Gastroesophageal sphincter (tissue), 4 donors: Measurements from ENCODE around the gene HESX1. TPM values are rescaled to one million over a fixed set of nuclear protein-coding genes. Genes with fewer than 3 reads are reported as not detected.

Experiments used
- ATAC-seq: fragments of 150-250 bp; one replicate; pipeline ENCODE4 v1.9.1; 2016; ENCODE audit warnings: mild to moderate bottlenecking, moderate library complexity
- H3K27ac ChIP-seq, 4 donors: fragments of 200-600 bp; sonication (generic) in 3 of 4; 1 replicate in 3 of 4; 2 replicates in 1 of 4; pipeline ENCODE4 v1.5.1; 2016 to 2019
- H3K27me3 ChIP-seq: fragments of 200-600 bp; sonication (generic); one replicate; pipeline ENCODE4 v1.5.1; 2019
- H3K36me3 ChIP-seq, 2 donors: fragments of 200-600 bp; sonication (generic); one replicate each; pipeline ENCODE4 v1.5.1; 2019; ENCODE audit warnings: control low read depth in 1 of 2
- H3K4me1 ChIP-seq, 3 donors: fragments of 200-600 bp; sonication (generic); 1 replicate in 2 of 3; 2 replicates in 1 of 3; pipeline ENCODE4 v1.5.1; 2016 to 2019; ENCODE audit warnings: control low read depth in 2 of 3
- H3K4me3 ChIP-seq, 2 donors: fragments of 200-600 bp; sonication (generic); one replicate each; pipeline ENCODE4 v1.5.1; 2019; ENCODE audit warnings: mild to moderate bottlenecking in 1 of 2, moderate library complexity in 1 of 2
- H3K9me3 ChIP-seq, 3 donors: fragments of 200-600 bp; sonication (generic); one replicate each; pipeline ENCODE4 v1.5.1; 2017 to 2019; ENCODE audit warnings: control low read depth in 2 of 3
- EP300 ChIP-seq: sonication (generic); formaldehyde crosslinking; IDR thresholded peaks from one replicate; pipeline ENCODE4 v1.6.1; 2017; ENCODE audit warnings: antibody characterized with exemption, mild to moderate bottlenecking
- POLR2A ChIP-seq, 2 donors: fragments of 450-650 bp; IDR thresholded peaks; one replicate each; pipeline ENCODE4 v1.6.1; 2017; ENCODE audit warnings: antibody characterized with exemption in 2 of 2, mild to moderate bottlenecking in 2 of 2, moderate library complexity in 1 of 2
- POLR2AphosphoS5 ChIP-seq: sonication (generic); formaldehyde crosslinking; IDR thresholded peaks from one replicate; pipeline ENCODE4 v1.6.1; 2017; ENCODE audit warnings: antibody characterized with exemption
- WGBS, 2 donors: methylation state at CpG; one replicate each; pipeline ENCODE4 v1.1.5; 2018; ENCODE audit warnings: low coverage in 1 of 2; 5-methylcytosine and 5-hydroxymethylcytosine counted together
- total RNA-seq, 4 donors: library from RNA; depleted of rRNA; stranded (reverse); fragments of >200 nt; gene quantifications; one replicate each; pipeline ENCODE4 v1.1.0, GENCODE V29; 2016
- TF ChIP-seq, protein P1 (sequence below), 4 experiments: fragments of 200-600 bp in 2 of 4; fragments of 450-650 bp in 2 of 4; sonication (generic) in 1 of 4; IDR thresholded peaks; one replicate each; pipeline ENCODE4 v1.5.1; 2017 to 2019; ENCODE audit warnings: antibody characterized with exemption in 4 of 4, mild to moderate bottlenecking in 2 of 4, moderate library complexity in 2 of 4

HESX1 gene
- total RNA-seq, 4 donors from 2014 or later: not detected

GRCh38 chr3:57164657-57165573 lies 34.9 kb downstream of the HESX1 start, which contains the start of gene IL17RD:
IL17RD (minus strand) TSS chr3:57165353; CDS start chr3:57165286, 67 bp downstream.
- H3K27me3 ChIP-seq: peaks cover 13% of the 10 kb centered on the region
- no peaks in the 10 kb centered on the region for H3K36me3 ChIP-seq
- no peak for TF ChIP-seq EP300
- peak in 1 of 2 donors; percentile 28 for TF ChIP-seq POLR2A (IDR thresholded peaks at IDR 0.05)
- TF ChIP-seq POLR2AphosphoS5: peak; percentile 12
- no peaks in the 10 kb centered on the region for H3K9me3 ChIP-seq
- H3K4me3 ChIP-seq: peak within 1 kb of the TSS; percentile 52 to 85
- peak within 1 kb of the TSS in 3 of 4 donors; percentile 58 to 82 (median 71) for H3K27ac ChIP-seq
- 0% methylated on average over 1 of the region's 98 CpGs; no CpG with 5 or more reads in 1 of the 2 donors for WGBS, 2 donors
- peaks cover 0 to 63% (median 19%) of the 10 kb centered on the region in 3 donors for H3K4me1 ChIP-seq
- ATAC-seq: peak; percentile 84

GRCh38 chr3:57164217-57164656 lies 35.5 kb downstream of the HESX1 start:
- Histone ChIP-seq H3K27me3 (peaks cover 6% of the 10 kb centered on the region), H3K4me1 (peaks cover 0 to 66% (median 26%) of the 10 kb centered on the region in 3 donors), H3K36me3 (no peaks in the 10 kb centered on the region), H3K27ac (peak overlapping the region in 3 of 4 donors; percentile 58 to 82 (median 71)), H3K4me3 (peak overlapping the region; percentile 52 to 85), H3K9me3 (no peaks in the 10 kb centered on the region)
- ATAC-seq: peak; percentile 14
- no CpG with 5 or more reads among the region's 30 CpGs for WGBS, 2 donors
- TF ChIP-seq POLR2AphosphoS5 (no peak), POLR2A (IDR thresholded peaks at IDR 0.05) (no peak), EP300 (no peak)
- TF ChIP-seq, protein P1, sequence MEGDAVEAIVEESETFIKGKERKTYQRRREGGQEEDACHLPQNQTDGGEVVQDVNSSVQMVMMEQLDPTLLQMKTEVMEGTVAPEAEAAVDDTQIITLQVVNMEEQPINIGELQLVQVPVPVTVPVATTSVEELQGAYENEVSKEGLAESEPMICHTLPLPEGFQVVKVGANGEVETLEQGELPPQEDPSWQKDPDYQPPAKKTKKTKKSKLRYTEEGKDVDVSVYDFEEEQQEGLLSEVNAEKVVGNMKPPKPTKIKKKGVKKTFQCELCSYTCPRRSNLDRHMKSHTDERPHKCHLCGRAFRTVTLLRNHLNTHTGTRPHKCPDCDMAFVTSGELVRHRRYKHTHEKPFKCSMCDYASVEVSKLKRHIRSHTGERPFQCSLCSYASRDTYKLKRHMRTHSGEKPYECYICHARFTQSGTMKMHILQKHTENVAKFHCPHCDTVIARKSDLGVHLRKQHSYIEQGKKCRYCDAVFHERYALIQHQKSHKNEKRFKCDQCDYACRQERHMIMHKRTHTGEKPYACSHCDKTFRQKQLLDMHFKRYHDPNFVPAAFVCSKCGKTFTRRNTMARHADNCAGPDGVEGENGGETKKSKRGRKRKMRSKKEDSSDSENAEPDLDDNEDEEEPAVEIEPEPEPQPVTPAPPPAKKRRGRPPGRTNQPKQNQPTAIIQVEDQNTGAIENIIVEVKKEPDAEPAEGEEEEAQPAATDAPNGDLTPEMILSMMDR (IDR thresholded peaks at IDR 0.05): no peak

DNA sequence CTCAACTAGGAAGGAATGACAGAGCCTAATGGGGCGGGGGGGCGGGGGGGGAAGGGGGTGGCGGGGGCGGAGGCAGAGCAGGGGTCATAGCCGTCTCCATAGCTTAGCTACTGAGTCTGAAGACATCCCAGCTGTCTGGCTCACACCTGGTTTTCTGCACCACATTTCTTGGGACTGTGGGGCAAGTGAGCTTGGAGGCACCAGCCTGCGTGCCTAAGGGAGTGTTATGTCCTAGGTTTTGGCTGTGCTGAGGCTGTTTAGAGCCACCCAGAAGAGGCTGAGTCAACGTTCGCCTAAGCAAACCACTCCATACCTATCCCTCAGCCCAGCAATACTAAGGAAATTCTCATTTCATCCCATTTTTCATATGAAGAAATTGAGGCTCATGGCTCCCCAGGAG lies 36.0 kb downstream of the HESX1 start:
- Histone ChIP-seq H3K27ac (peak overlapping the region in 3 of 4 donors; percentile 58 to 82 (median 71)), H3K9me3 (no peaks in the 10 kb centered on the region), H3K4me3 (peak overlapping the region in 1 of 2 donors; percentile 85), H3K27me3 (peaks cover 1% of the 10 kb centered on the region), H3K4me1 (peaks cover 0 to 71% (median 27%) of the 10 kb centered on the region in 3 donors), H3K36me3 (no peaks in the 10 kb centered on the region)
- TF ChIP-seq, protein P1 (IDR thresholded peaks at IDR 0.05): no peak
- TF ChIP-seq POLR2AphosphoS5 (no peak), EP300 (no peak), POLR2A (IDR thresholded peaks at IDR 0.05) (no peak)
- 24 to 53% methylated on average over 3 to 5 of the region's 8 CpGs for WGBS, 2 donors
- peak; percentile 19 for ATAC-seq

GRCh38 chr3:57161915-57162314 lies 37.9 kb downstream of the HESX1 start:
- no peak overlapping the region for H3K4me3 ChIP-seq
- H3K4me1 ChIP-seq: peaks cover 0 to 80% (median 27%) of the 10 kb centered on the region in 3 donors
- H3K9me3 ChIP-seq: no peaks in the 10 kb centered on the region
- H3K27ac ChIP-seq: no peak overlapping the region
- TF ChIP-seq POLR2A (IDR thresholded peaks at IDR 0.05) (no peak), POLR2AphosphoS5 (no peak), EP300 (no peak)
- TF ChIP-seq, protein P1 (IDR thresholded peaks at IDR 0.05): no peak
- WGBS, 2 donors: no CpG with 5 or more reads among the region's 1 CpG
- H3K27me3 ChIP-seq: no peaks in the 10 kb centered on the region
- ATAC-seq: no peak
- H3K36me3 ChIP-seq: no peaks in the 10 kb centered on the region

GRCh38 chr3:57160765-57161538 lies 38.8 kb downstream of the HESX1 start:
- Histone ChIP-seq H3K27me3 (no peaks in the 10 kb centered on the region), H3K4me1 (peaks cover 0 to 79% (median 27%) of the 10 kb centered on the region in 3 donors), H3K36me3 (no peaks in the 10 kb centered on the region), H3K4me3 (no peak overlapping the region), H3K9me3 (no peaks in the 10 kb centered on the region), H3K27ac (peak overlapping the region in 3 of 4 donors; percentile 59 to 70 (median 65))
- WGBS, 2 donors: 38 to 53% methylated on average over 2 to 4 of the region's 5 CpGs
- no peak for TF ChIP-seq EP300
- TF ChIP-seq, protein P1 (IDR thresholded peaks at IDR 0.05): no peak
- no peak for TF ChIP-seq POLR2AphosphoS5
- no peak for TF ChIP-seq POLR2A (IDR thresholded peaks at IDR 0.05)
- ATAC-seq: no peak
